IgD-negative memory B cell (primary cell): ENCODE data around the gene TCERG1L. TPM values are rescaled to one million over a fixed set of nuclear protein-coding genes. Genes with fewer than 3 reads are reported as not detected.
"Not testable (repeated sequence)": the region's sequence is repeated elsewhere in the genome, so short reads cannot be mapped to it uniquely, and the experiment has no call there.

Experiments used
- H3K27ac Mint-ChIP-seq, 3 donors: one replicate each; pipeline ENCODE4 v1.8.0; 2020 to 2022; ENCODE audit warnings: mild to moderate bottlenecking in 3 of 3, mixed read lengths in 3 of 3, moderate library complexity in 1 of 3
- H3K27me3 Mint-ChIP-seq: one replicate; pipeline ENCODE4 v1.8.0; 2021; ENCODE audit warnings: mixed read lengths
- H3K36me3 Mint-ChIP-seq: one replicate; pipeline ENCODE4 v1.8.0; 2020; ENCODE audit warnings: mild to moderate bottlenecking, mixed read lengths
- H3K4me1 Mint-ChIP-seq, 3 donors: one replicate each; pipeline ENCODE4 v1.8.0; 2020 to 2022; ENCODE audit warnings: mixed read lengths in 3 of 3, mild to moderate bottlenecking in 1 of 3
- H3K4me3 Mint-ChIP-seq, 4 donors: one replicate each; pipeline ENCODE4 v1.8.0; 2020 to 2022; ENCODE audit warnings: mild to moderate bottlenecking in 4 of 4, mixed read lengths in 4 of 4, moderate library complexity in 3 of 4
- H3K9me3 Mint-ChIP-seq, 3 donors: one replicate each; pipeline ENCODE4 v1.8.0; 2020 to 2021; ENCODE audit warnings: mixed read lengths in 3 of 3, mild to moderate bottlenecking in 1 of 3
- polyA plus RNA-seq: library from polyadenylated mRNA; unstranded; fragments of 300-500 nt; fragmentation: Illumina TruSeq; gene quantifications from one replicate; pipeline ENCODE4 v1.2.3, GENCODE V29; 2021

Gene TCERG1L
- polyA plus RNA-seq, 1 donor from 2014 or later: not detected

- Mint-ChIP-seq H3K9me3 (peaks cover 2 to 14% (median 5%) of the 10 kb centered on the region in 3 donors), H3K27ac (no peak overlapping the region), H3K4me3 (no peak overlapping the region), H3K4me1 (no peaks in the 10 kb centered on the region), H3K36me3 (no peaks in the 10 kb centered on the region), H3K27me3 (peaks cover 3% of the 10 kb centered on the region)
Observed at GRCh38 chr10:131323880-131324279, 12.4 kb upstream of the TCERG1L start.

- H3K4me1 Mint-ChIP-seq: no peaks in the 10 kb centered on the region
- peaks cover 2 to 10% (median 4%) of the 10 kb centered on the region in 3 donors for H3K9me3 Mint-ChIP-seq
- H3K4me3 Mint-ChIP-seq: no peak overlapping the region
- no peaks in the 10 kb centered on the region for H3K36me3 Mint-ChIP-seq
- peaks cover 3% of the 10 kb centered on the region for H3K27me3 Mint-ChIP-seq
- no peak overlapping the region for H3K27ac Mint-ChIP-seq
Observed at GRCh38 chr10:131323025-131323424, 11.5 kb upstream of the TCERG1L start.

- H3K27ac Mint-ChIP-seq, H3K4me3 Mint-ChIP-seq, H3K4me1 Mint-ChIP-seq, H3K27me3 Mint-ChIP-seq, H3K36me3 Mint-ChIP-seq: not testable (repeated sequence)
- H3K9me3 Mint-ChIP-seq: peaks cover 2 to 10% (median 3%) of the 10 kb centered on the region in 3 donors
Observed at GRCh38 chr10:131322575-131322974, 11.1 kb upstream of the TCERG1L start.

- Mint-ChIP-seq H3K9me3 (peaks cover 2 to 6% (median 3%) of the 10 kb centered on the region in 3 donors), H3K4me1 (no peaks in the 10 kb centered on the region), H3K27ac (no peak overlapping the region), H3K36me3 (no peaks in the 10 kb centered on the region), H3K4me3 (no peak overlapping the region), H3K27me3 (peaks cover 10% of the 10 kb centered on the region)
Observed at GRCh38 chr10:131320860-131321604, 9.5 kb upstream of the TCERG1L start.

GRCh38 chr10:131318814-131319213 is 7.3 kb upstream of the TCERG1L start:
- H3K4me1 Mint-ChIP-seq: no peaks in the 10 kb centered on the region
- H3K36me3 Mint-ChIP-seq: peaks cover 1% of the 10 kb centered on the region
- H3K27ac Mint-ChIP-seq: no peak overlapping the region
- H3K9me3 Mint-ChIP-seq: peaks cover 2 to 6% (median 3%) of the 10 kb centered on the region in 3 donors
- H3K27me3 Mint-ChIP-seq: peaks cover 20% of the 10 kb centered on the region
- H3K4me3 Mint-ChIP-seq: no peak overlapping the region

GRCh38 chr10:131318291-131318690 is 6.8 kb upstream of the TCERG1L start:
- Mint-ChIP-seq H3K27ac (no peak overlapping the region), H3K27me3 (peaks cover 23% of the 10 kb centered on the region), H3K9me3 (peaks cover 0 to 3% (median 0%) of the 10 kb centered on the region in 3 donors), H3K4me3 (no peak overlapping the region), H3K4me1 (no peaks in the 10 kb centered on the region), H3K36me3 (peaks cover 2% of the 10 kb centered on the region)

GRCh38 chr10:131316321-131317075 is 5.0 kb upstream of the TCERG1L start:
- peaks cover 32% of the 10 kb centered on the region for H3K27me3 Mint-ChIP-seq
- peaks cover 0 to 3% (median 0%) of the 10 kb centered on the region in 3 donors for H3K9me3 Mint-ChIP-seq
- H3K4me1 Mint-ChIP-seq: peaks cover 0 to 2% (median 0%) of the 10 kb centered on the region in 3 donors
- no peak overlapping the region for H3K27ac Mint-ChIP-seq
- H3K36me3 Mint-ChIP-seq: peaks cover 2% of the 10 kb centered on the region
- H3K4me3 Mint-ChIP-seq: no peak overlapping the region

GRCh38 chr10:131315344-131315743 is 3.8 kb upstream of the TCERG1L start:
- peaks cover 36% of the 10 kb centered on the region for H3K27me3 Mint-ChIP-seq
- H3K4me1 Mint-ChIP-seq: peaks cover 0 to 5% (median 4%) of the 10 kb centered on the region in 3 donors
- no peak overlapping the region for H3K27ac Mint-ChIP-seq
- H3K4me3 Mint-ChIP-seq: no peak overlapping the region
- peaks cover 0 to 3% (median 0%) of the 10 kb centered on the region in 3 donors for H3K9me3 Mint-ChIP-seq
- peaks cover 2% of the 10 kb centered on the region for H3K36me3 Mint-ChIP-seq

- H3K4me1 Mint-ChIP-seq: peaks cover 0 to 5% (median 4%) of the 10 kb centered on the region in 3 donors
- H3K27me3 Mint-ChIP-seq: peaks cover 37% of the 10 kb centered on the region
- H3K9me3 Mint-ChIP-seq: peaks cover 0 to 3% (median 0%) of the 10 kb centered on the region in 3 donors
- no peak overlapping the region for H3K27ac Mint-ChIP-seq
- peaks cover 2% of the 10 kb centered on the region for H3K36me3 Mint-ChIP-seq
- H3K4me3 Mint-ChIP-seq: no peak overlapping the region
Observed at GRCh38 chr10:131314799-131315198, 3.3 kb upstream of the TCERG1L start.

GRCh38 chr10:131314148-131314547 is 2.6 kb upstream of the TCERG1L start:
- peak overlapping the region in 1 of 4 donors; percentile 32 for H3K4me3 Mint-ChIP-seq
- H3K27me3 Mint-ChIP-seq: peaks cover 37% of the 10 kb centered on the region
- peaks cover 2% of the 10 kb centered on the region for H3K36me3 Mint-ChIP-seq
- peaks cover 0 to 5% (median 4%) of the 10 kb centered on the region in 3 donors for H3K4me1 Mint-ChIP-seq
- peaks cover 0 to 3% (median 0%) of the 10 kb centered on the region in 3 donors for H3K9me3 Mint-ChIP-seq
- no peak overlapping the region for H3K27ac Mint-ChIP-seq

- Mint-ChIP-seq H3K36me3 (peaks cover 2% of the 10 kb centered on the region), H3K4me3 (no peak overlapping the region), H3K4me1 (peaks cover 0 to 5% (median 4%) of the 10 kb centered on the region in 3 donors), H3K27me3 (peaks cover 40% of the 10 kb centered on the region), H3K27ac (no peak overlapping the region), H3K9me3 (peaks cover 0 to 3% (median 0%) of the 10 kb centered on the region in 3 donors)
Observed at GRCh38 chr10:131313377-131313776, 1.9 kb upstream of the TCERG1L start.

GRCh38 chr10:131312478-131312836 is 936 bp upstream of the TCERG1L start:
- Mint-ChIP-seq H3K4me3 (peak overlapping the region in 1 of 4 donors; percentile 38), H3K27ac (no peak overlapping the region), H3K36me3 (peaks cover 2% of the 10 kb centered on the region), H3K4me1 (peaks cover 0 to 5% (median 4%) of the 10 kb centered on the region in 3 donors), H3K27me3 (peaks cover 38% of the 10 kb centered on the region), H3K9me3 (peaks cover 0 to 3% (median 0%) of the 10 kb centered on the region in 3 donors)

GRCh38 chr10:131311402-131311660 is 190 bp downstream of the TCERG1L start:
- H3K9me3 Mint-ChIP-seq: peaks cover 0 to 3% (median 0%) of the 10 kb centered on the region in 3 donors
- H3K4me1 Mint-ChIP-seq: peaks cover 0 to 5% (median 4%) of the 10 kb centered on the region in 3 donors
- H3K27ac Mint-ChIP-seq: no peak overlapping the region
- peaks cover 2% of the 10 kb centered on the region for H3K36me3 Mint-ChIP-seq
- H3K27me3 Mint-ChIP-seq: peaks cover 33% of the 10 kb centered on the region
- no peak overlapping the region for H3K4me3 Mint-ChIP-seq

GRCh38 chr10:131310551-131311401 is 745 bp downstream of the TCERG1L start:
- no peak overlapping the region for H3K27ac Mint-ChIP-seq
- peaks cover 2% of the 10 kb centered on the region for H3K36me3 Mint-ChIP-seq
- H3K27me3 Mint-ChIP-seq: peaks cover 33% of the 10 kb centered on the region
- peaks cover 0 to 3% (median 0%) of the 10 kb centered on the region in 3 donors for H3K9me3 Mint-ChIP-seq
- peak overlapping the region in 3 of 4 donors; percentile 16 to 74 (median 36) for H3K4me3 Mint-ChIP-seq
- H3K4me1 Mint-ChIP-seq: peaks cover 0 to 5% (median 4%) of the 10 kb centered on the region in 3 donors

GRCh38 chr10:131310142-131310541 is 1.4 kb downstream of the TCERG1L start:
- H3K4me1 Mint-ChIP-seq: peaks cover 0 to 5% (median 4%) of the 10 kb centered on the region in 3 donors
- H3K27me3 Mint-ChIP-seq: peaks cover 30% of the 10 kb centered on the region
- peak overlapping the region in 2 of 4 donors; percentile 36 to 74 for H3K4me3 Mint-ChIP-seq
- peaks cover 2% of the 10 kb centered on the region for H3K36me3 Mint-ChIP-seq
- H3K27ac Mint-ChIP-seq: no peak overlapping the region
- peaks cover 0 to 3% (median 0%) of the 10 kb centered on the region in 3 donors for H3K9me3 Mint-ChIP-seq
